ENCODE measurements around the gene ST6GALNAC2.
"Not testable (repeated sequence)": the region's sequence is repeated elsewhere in the genome, so short reads cannot be mapped to it uniquely, and the experiment has no call there.

ST6GALNAC2 gene

GRCh38 chr17:76567634-76568432 lies 17.8 kb downstream of the ST6GALNAC2 start:
- Histone ChIP-seq H3K27me3 (ENCODE audit: control insufficient read depth, insufficient read depth, low read length) (no peaks in the 10 kb centered on the region), H3K36me3 (ENCODE audit: insufficient read depth, low read length) (peaks cover 32% of the 10 kb centered on the region), H3K9me3 (replicated peaks; ENCODE audit: low read length) (no peaks in the 10 kb centered on the region), H3K4me3 (ENCODE audit: low read length) (no peak overlapping the region), H3K4me2 (ENCODE audit: low read length) (no peak overlapping the region), H3K4me1 (ENCODE audit: control insufficient read depth, insufficient read depth, low read length) (peaks cover 21% of the 10 kb centered on the region), H3K9ac (ENCODE audit: low read depth, low read length) (no peak overlapping the region)

- Histone ChIP-seq H3K9me3 (replicated peaks; ENCODE audit: low read length) (no peaks in the 10 kb centered on the region), H3K27me3 (ENCODE audit: control insufficient read depth, insufficient read depth, low read length) (no peaks in the 10 kb centered on the region), H3K4me2 (ENCODE audit: low read length) (no peak overlapping the region), H3K36me3 (ENCODE audit: insufficient read depth, low read length) (peaks cover 33% of the 10 kb centered on the region), H3K9ac (ENCODE audit: low read depth, low read length) (no peak overlapping the region), H3K4me3 (ENCODE audit: low read length) (no peak overlapping the region), H3K4me1 (ENCODE audit: control insufficient read depth, insufficient read depth, low read length) (peaks cover 28% of the 10 kb centered on the region)
These were observed 18.6 kb downstream of the ST6GALNAC2 start for GRCh38 chr17:76566988-76567431.

GRCh38 chr17:76566613-76566943 lies 19.1 kb downstream of the ST6GALNAC2 start:
- Histone ChIP-seq H3K36me3 (ENCODE audit: insufficient read depth, low read length) (peaks cover 38% of the 10 kb centered on the region), H3K4me1 (ENCODE audit: control insufficient read depth, insufficient read depth, low read length) (peaks cover 32% of the 10 kb centered on the region), H3K9ac (ENCODE audit: low read depth, low read length) (no peak overlapping the region), H3K4me2 (ENCODE audit: low read length) (no peak overlapping the region), H3K27me3 (ENCODE audit: control insufficient read depth, insufficient read depth, low read length) (no peaks in the 10 kb centered on the region), H3K4me3 (ENCODE audit: low read length) (no peak overlapping the region), H3K9me3 (replicated peaks; ENCODE audit: low read length) (no peaks in the 10 kb centered on the region)

- no peaks in the 10 kb centered on the region for H3K27me3 ChIP-seq (ENCODE audit: control insufficient read depth, insufficient read depth, low read length)
- no peak overlapping the region for H3K9ac ChIP-seq (ENCODE audit: low read depth, low read length)
- no peak overlapping the region for H3K4me2 ChIP-seq (ENCODE audit: low read length)
- H3K36me3 ChIP-seq (ENCODE audit: insufficient read depth, low read length): peaks cover 44% of the 10 kb centered on the region
- H3K4me1 ChIP-seq (ENCODE audit: control insufficient read depth, insufficient read depth, low read length): peaks cover 38% of the 10 kb centered on the region
- no peak overlapping the region for H3K4me3 ChIP-seq (ENCODE audit: low read length)
- no peaks in the 10 kb centered on the region for H3K9me3 ChIP-seq (replicated peaks; ENCODE audit: low read length)
These were observed 19.7 kb downstream of the ST6GALNAC2 start for GRCh38 chr17:76565728-76566612.

- Histone ChIP-seq H3K4me1 (ENCODE audit: control insufficient read depth, insufficient read depth, low read length) (peaks cover 46% of the 10 kb centered on the region), H3K36me3 (ENCODE audit: insufficient read depth, low read length) (peaks cover 48% of the 10 kb centered on the region)
- H3K9me3 ChIP-seq (replicated peaks; ENCODE audit: low read length); H3K4me3 ChIP-seq (ENCODE audit: low read length); H3K27me3 ChIP-seq (ENCODE audit: control insufficient read depth, insufficient read depth, low read length); H3K9ac ChIP-seq (ENCODE audit: low read depth, low read length); H3K4me2 ChIP-seq (ENCODE audit: low read length): not testable (repeated sequence)
These were observed 20.5 kb downstream of the ST6GALNAC2 start for GRCh38 chr17:76564991-76565727.

GRCh38 chr17:76563359-76563758 lies 22.3 kb downstream of the ST6GALNAC2 start:
- peaks cover 55% of the 10 kb centered on the region for H3K4me1 ChIP-seq (ENCODE audit: control insufficient read depth, insufficient read depth, low read length)

GRCh38 chr17:76562734-76563148 lies 22.9 kb downstream of the ST6GALNAC2 start:
- no peaks in the 10 kb centered on the region for H3K9me3 ChIP-seq (replicated peaks; ENCODE audit: low read length)
- peak overlapping the region; percentile 27 for H3K9ac ChIP-seq (ENCODE audit: low read depth, low read length)
- H3K4me1 ChIP-seq (ENCODE audit: control insufficient read depth, insufficient read depth, low read length): peaks cover 55% of the 10 kb centered on the region
- H3K36me3 ChIP-seq (ENCODE audit: insufficient read depth, low read length): peaks cover 55% of the 10 kb centered on the region
- no peak overlapping the region for H3K4me3 ChIP-seq (ENCODE audit: low read length)
- peak overlapping the region; percentile 70 for H3K4me2 ChIP-seq (ENCODE audit: low read length)
- no peaks in the 10 kb centered on the region for H3K27me3 ChIP-seq (ENCODE audit: control insufficient read depth, insufficient read depth, low read length)

More at GRCh38 chr17:76563359-76563758, 22.3 kb downstream of the ST6GALNAC2 start:
- H3K27me3 ChIP-seq (ENCODE audit: control insufficient read depth, insufficient read depth, low read length); H3K9me3 ChIP-seq (replicated peaks; ENCODE audit: low read length); H3K4me3 ChIP-seq (ENCODE audit: low read length): not testable (repeated sequence)
- Histone ChIP-seq H3K9ac (ENCODE audit: low read depth, low read length) (peak overlapping the region; percentile 0), H3K36me3 (ENCODE audit: insufficient read depth, low read length) (peaks cover 55% of the 10 kb centered on the region), H3K4me2 (ENCODE audit: low read length) (peak overlapping the region; percentile 18)

- peak overlapping the region; percentile 91 for H3K4me2 ChIP-seq (ENCODE audit: low read length)
- H3K4me3 ChIP-seq (ENCODE audit: low read length): peak overlapping the region; percentile 18
- no peaks in the 10 kb centered on the region for H3K9me3 ChIP-seq (replicated peaks; ENCODE audit: low read length)
- peak overlapping the region; percentile 53 for H3K9ac ChIP-seq (ENCODE audit: low read depth, low read length)
- H3K27me3 ChIP-seq (ENCODE audit: control insufficient read depth, insufficient read depth, low read length): no peaks in the 10 kb centered on the region
- H3K36me3 ChIP-seq (ENCODE audit: insufficient read depth, low read length): peaks cover 48% of the 10 kb centered on the region
- H3K4me1 ChIP-seq (ENCODE audit: control insufficient read depth, insufficient read depth, low read length): peaks cover 55% of the 10 kb centered on the region
These were observed 23.8 kb downstream of the ST6GALNAC2 start for GRCh38 chr17:76561799-76562268.

GRCh38 chr17:76561332-76561731 lies 24.3 kb downstream of the ST6GALNAC2 start:
- Histone ChIP-seq H3K27me3 (ENCODE audit: control insufficient read depth, insufficient read depth, low read length) (no peaks in the 10 kb centered on the region), H3K4me3 (ENCODE audit: low read length) (peak overlapping the region; percentile 18), H3K9me3 (replicated peaks; ENCODE audit: low read length) (no peaks in the 10 kb centered on the region), H3K4me1 (ENCODE audit: control insufficient read depth, insufficient read depth, low read length) (peaks cover 55% of the 10 kb centered on the region), H3K4me2 (ENCODE audit: low read length) (peak overlapping the region; percentile 91), H3K9ac (ENCODE audit: low read depth, low read length) (peak overlapping the region; percentile 53), H3K36me3 (ENCODE audit: insufficient read depth, low read length) (peaks cover 43% of the 10 kb centered on the region)

GRCh38 chr17:76560877-76561221 lies 24.8 kb downstream of the ST6GALNAC2 start:
- H3K36me3 ChIP-seq (ENCODE audit: insufficient read depth, low read length): peaks cover 39% of the 10 kb centered on the region
- H3K9ac ChIP-seq (ENCODE audit: low read depth, low read length): peak overlapping the region; percentile 53
- peaks cover 55% of the 10 kb centered on the region for H3K4me1 ChIP-seq (ENCODE audit: control insufficient read depth, insufficient read depth, low read length)
- H3K4me2 ChIP-seq (ENCODE audit: low read length): peak overlapping the region; percentile 91
- no peaks in the 10 kb centered on the region for H3K9me3 ChIP-seq (replicated peaks; ENCODE audit: low read length)
- H3K4me3 ChIP-seq (ENCODE audit: low read length): no peak overlapping the region
- no peaks in the 10 kb centered on the region for H3K27me3 ChIP-seq (ENCODE audit: control insufficient read depth, insufficient read depth, low read length)
